ENCODE measurements around the gene TOR4A. TPM values are rescaled to one million over a fixed set of nuclear protein-coding genes. Genes with fewer than 3 reads are reported as not detected.

The TOR4A gene
- total RNA-seq, 2 donors from 2014 or later, result 14.2 to 18.9 TPM

DNA sequence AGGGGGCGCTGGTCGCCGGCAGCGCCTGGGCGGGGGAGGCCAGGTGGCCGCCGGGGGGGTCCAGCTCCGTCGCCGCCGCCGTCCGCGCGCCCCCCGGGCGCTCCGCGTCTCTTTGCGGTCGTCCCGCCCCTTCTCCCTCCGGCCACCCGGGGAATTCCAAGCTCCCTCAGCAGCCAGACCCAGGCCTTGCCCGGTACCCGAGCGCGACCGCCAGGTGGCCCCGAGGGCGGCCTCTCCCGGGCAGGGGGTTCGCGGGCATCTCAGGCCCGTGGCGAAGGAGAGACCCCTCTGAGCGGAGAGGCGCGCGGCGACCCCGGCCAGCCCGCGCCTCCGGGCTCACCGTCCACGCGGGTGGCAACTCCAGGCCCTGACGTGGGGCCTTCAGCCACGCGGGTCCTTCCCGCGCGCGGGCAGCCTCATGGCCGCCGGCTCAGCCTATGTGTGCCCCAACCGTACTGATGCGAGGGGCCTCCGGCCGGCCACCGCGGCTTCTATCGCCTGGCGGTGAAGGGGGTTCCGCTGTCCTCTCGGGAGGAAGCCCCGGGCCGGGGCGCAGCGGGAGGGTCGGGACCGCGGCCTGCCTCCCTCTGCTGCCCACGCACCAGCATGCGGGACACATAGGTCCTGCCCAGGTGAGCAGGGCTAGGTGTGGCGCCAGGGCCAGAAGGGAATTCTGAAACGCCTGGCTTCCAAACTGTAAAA, 25.1 kb downstream of the TOR4A start:
- H3K4me1 ChIP-seq (ENCODE audit: control insufficient read depth, insufficient read depth, low read length), result peaks cover 3% of the 10 kb centered on the region
- peak overlapping the region; percentile 98 for H3K27ac ChIP-seq (ENCODE audit: low read depth, low read length)
- peaks cover 27% of the 10 kb centered on the region for H3K27me3 Mint-ChIP-seq (ENCODE audit: insufficient read depth)
- 10 to 12% methylated on average over 17 to 78 of the region's 78 CpGs for WGBS, 2 experiments (ENCODE audit: insufficient coverage in 1 of 2, insufficient read length in 1 of 2)
- H3K27ac Mint-ChIP-seq, result peak overlapping the region; percentile 64
- H3K36me3 Mint-ChIP-seq (ENCODE audit: low read depth), result no peaks in the 10 kb centered on the region
- no peaks in the 10 kb centered on the region for H3K9me3 Mint-ChIP-seq
- peak overlapping the region; percentile 45 for H3K4me3 ChIP-seq (ENCODE audit: low read length)
- peak overlapping the region; percentile 32 for H3K4me3 Mint-ChIP-seq
- peak; percentile 92 for DNase-seq
- peaks cover 26% of the 10 kb centered on the region for H3K4me1 Mint-ChIP-seq
- no peaks in the 10 kb centered on the region for H3K36me3 ChIP-seq (ENCODE audit: control insufficient read depth, insufficient read depth, low read length)
- H3K9ac ChIP-seq (ENCODE audit: extremely low read depth, low read length, poor library complexity, severe bottlenecking), result no peak overlapping the region
- H3K27me3 ChIP-seq (ENCODE audit: control insufficient read depth, insufficient read depth, low read length, poor library complexity, severe bottlenecking), result peaks cover 42% of the 10 kb centered on the region
- no peaks in the 10 kb centered on the region for H3K9me3 ChIP-seq (ENCODE audit: control insufficient read depth, low read length)
- TF ChIP-seq, protein P1, sequence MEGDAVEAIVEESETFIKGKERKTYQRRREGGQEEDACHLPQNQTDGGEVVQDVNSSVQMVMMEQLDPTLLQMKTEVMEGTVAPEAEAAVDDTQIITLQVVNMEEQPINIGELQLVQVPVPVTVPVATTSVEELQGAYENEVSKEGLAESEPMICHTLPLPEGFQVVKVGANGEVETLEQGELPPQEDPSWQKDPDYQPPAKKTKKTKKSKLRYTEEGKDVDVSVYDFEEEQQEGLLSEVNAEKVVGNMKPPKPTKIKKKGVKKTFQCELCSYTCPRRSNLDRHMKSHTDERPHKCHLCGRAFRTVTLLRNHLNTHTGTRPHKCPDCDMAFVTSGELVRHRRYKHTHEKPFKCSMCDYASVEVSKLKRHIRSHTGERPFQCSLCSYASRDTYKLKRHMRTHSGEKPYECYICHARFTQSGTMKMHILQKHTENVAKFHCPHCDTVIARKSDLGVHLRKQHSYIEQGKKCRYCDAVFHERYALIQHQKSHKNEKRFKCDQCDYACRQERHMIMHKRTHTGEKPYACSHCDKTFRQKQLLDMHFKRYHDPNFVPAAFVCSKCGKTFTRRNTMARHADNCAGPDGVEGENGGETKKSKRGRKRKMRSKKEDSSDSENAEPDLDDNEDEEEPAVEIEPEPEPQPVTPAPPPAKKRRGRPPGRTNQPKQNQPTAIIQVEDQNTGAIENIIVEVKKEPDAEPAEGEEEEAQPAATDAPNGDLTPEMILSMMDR (conservative IDR thresholded peaks at IDR 0.05), result peak; percentile 86

DNA sequence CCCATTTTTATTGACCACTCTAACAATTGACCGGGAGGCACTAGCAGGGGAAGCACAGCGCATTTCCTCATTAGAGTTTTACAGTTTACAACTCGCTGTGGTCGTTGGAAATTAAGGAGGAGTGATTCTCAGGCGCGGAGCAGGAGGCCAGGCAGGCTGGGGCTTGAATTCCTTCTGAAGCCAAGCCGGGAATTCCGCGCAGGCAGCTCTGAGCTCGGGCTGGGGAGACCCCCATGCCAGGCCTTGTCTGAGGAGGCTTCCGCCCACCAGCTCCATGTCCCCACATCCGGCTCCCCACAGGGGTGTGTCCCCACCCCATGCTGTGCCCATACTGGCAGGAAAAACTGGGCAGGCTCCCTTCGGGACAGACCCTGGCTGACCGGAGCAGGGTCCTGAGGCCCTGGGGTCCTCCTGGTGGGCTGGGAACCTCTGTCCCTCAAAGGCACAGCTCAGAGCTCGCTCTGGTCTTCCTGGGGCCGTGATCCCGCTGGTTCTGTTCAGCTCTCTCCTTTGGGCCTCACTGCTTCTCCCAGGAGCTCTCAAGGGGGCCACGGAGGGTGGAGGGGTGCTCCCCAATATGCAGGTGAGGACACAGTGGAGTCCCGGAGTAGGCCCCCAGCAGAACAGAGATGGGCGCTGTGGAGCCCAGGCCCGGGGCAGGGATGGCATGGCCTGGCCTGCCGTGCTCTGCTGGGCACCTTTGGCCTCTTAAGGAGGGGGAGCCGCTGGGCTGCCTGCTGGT, 25.8 kb downstream of the TOR4A start:
- DNase-seq, result peak; percentile 80
- peaks cover 22% of the 10 kb centered on the region for H3K27me3 Mint-ChIP-seq (ENCODE audit: insufficient read depth)
- TF ChIP-seq, protein P1 (conservative IDR thresholded peaks at IDR 0.05), result no peak
- WGBS, 2 experiments (ENCODE audit: insufficient coverage in 1 of 2, insufficient read length in 1 of 2), result 54 to 72% methylated on average over 10 to 23 of the region's 23 CpGs
- peak overlapping the region; percentile 98 for H3K27ac ChIP-seq (ENCODE audit: low read depth, low read length)
- H3K9ac ChIP-seq (ENCODE audit: extremely low read depth, low read length, poor library complexity, severe bottlenecking), result no peak overlapping the region
- H3K36me3 Mint-ChIP-seq (ENCODE audit: low read depth), result no peaks in the 10 kb centered on the region
- H3K27ac Mint-ChIP-seq, result peak overlapping the region; percentile 64
- H3K4me1 Mint-ChIP-seq, result peaks cover 24% of the 10 kb centered on the region
- peak overlapping the region; percentile 32 for H3K4me3 Mint-ChIP-seq
- peaks cover 35% of the 10 kb centered on the region for H3K27me3 ChIP-seq (ENCODE audit: control insufficient read depth, insufficient read depth, low read length, poor library complexity, severe bottlenecking)
- H3K9me3 ChIP-seq (ENCODE audit: control insufficient read depth, low read length), result no peaks in the 10 kb centered on the region
- H3K36me3 ChIP-seq (ENCODE audit: control insufficient read depth, insufficient read depth, low read length), result no peaks in the 10 kb centered on the region
- H3K4me3 ChIP-seq (ENCODE audit: low read length), result peak overlapping the region; percentile 45
- no peaks in the 10 kb centered on the region for H3K9me3 Mint-ChIP-seq
- H3K4me1 ChIP-seq (ENCODE audit: control insufficient read depth, insufficient read depth, low read length), result peaks cover 3% of the 10 kb centered on the region

DNA sequence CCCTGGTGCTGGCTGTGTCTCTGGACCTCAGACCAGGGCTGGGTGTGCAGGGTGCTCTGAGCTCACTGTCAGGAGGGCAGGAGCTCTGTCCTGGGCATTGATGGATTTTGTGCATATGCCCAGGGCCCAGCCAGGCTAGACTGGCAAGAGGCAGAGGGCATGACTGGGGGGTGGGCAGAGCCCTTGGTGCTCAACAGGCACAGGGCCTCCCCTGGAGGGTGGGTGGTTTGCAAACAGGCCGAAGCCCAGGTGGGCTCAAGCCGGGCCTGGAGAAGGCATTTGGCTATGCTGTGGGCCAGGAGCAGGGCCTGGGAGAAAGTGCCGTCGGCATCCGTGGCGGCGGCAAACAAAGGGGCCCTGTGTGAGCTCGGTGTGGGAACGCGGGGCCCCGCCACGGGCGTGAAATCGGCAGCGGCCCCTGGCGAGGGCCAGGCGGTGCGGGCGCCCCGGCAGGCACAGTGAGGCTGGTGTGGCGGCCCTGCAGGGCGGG, 26.4 kb downstream of the TOR4A start:
- Histone ChIP-seq H3K9ac (ENCODE audit: extremely low read depth, low read length, poor library complexity, severe bottlenecking) (no peak overlapping the region), H3K9me3 (ENCODE audit: control insufficient read depth, low read length) (no peaks in the 10 kb centered on the region), H3K4me1 (ENCODE audit: control insufficient read depth, insufficient read depth, low read length) (peaks cover 3% of the 10 kb centered on the region), H3K27ac (ENCODE audit: low read depth, low read length) (peak overlapping the region; percentile 98), H3K4me3 (ENCODE audit: low read length) (no peak overlapping the region), H3K36me3 (ENCODE audit: control insufficient read depth, insufficient read depth, low read length) (no peaks in the 10 kb centered on the region), H3K27me3 (ENCODE audit: control insufficient read depth, insufficient read depth, low read length, poor library complexity, severe bottlenecking) (peaks cover 29% of the 10 kb centered on the region)
- H3K4me1 Mint-ChIP-seq, result peaks cover 19% of the 10 kb centered on the region
- H3K4me3 Mint-ChIP-seq, result no peak overlapping the region
- H3K36me3 Mint-ChIP-seq (ENCODE audit: low read depth), result no peaks in the 10 kb centered on the region
- H3K27me3 Mint-ChIP-seq (ENCODE audit: insufficient read depth), result peaks cover 16% of the 10 kb centered on the region
- H3K9me3 Mint-ChIP-seq, result no peaks in the 10 kb centered on the region
- DNase-seq, result peak; percentile 53
- TF ChIP-seq, protein P1 (conservative IDR thresholded peaks at IDR 0.05), result no peak
- no peak overlapping the region for H3K27ac Mint-ChIP-seq
- 90 to 92% methylated on average over 17 to 22 of the region's 22 CpGs for WGBS, 2 experiments (ENCODE audit: insufficient coverage in 1 of 2, insufficient read length in 1 of 2)

All from endodermal cell (in vitro differentiated cells).